Muscle layer of duodenum (tissue), 2 donors: ENCODE measurements around the gene DAB1.

Experiments used
- H3K27ac ChIP-seq: one replicate; pipeline ENCODE4 v1.7.0; 2013; ENCODE audit warnings: mild to moderate bottlenecking, low read length
- H3K27me3 ChIP-seq: one replicate; pipeline ENCODE4 v1.7.0; 2013; ENCODE audit warnings: low read depth, mild to moderate bottlenecking, control low read depth, low read length
- H3K36me3 ChIP-seq, 2 donors: one replicate each; pipeline ENCODE4 v1.7.0; 2013; ENCODE audit warnings: low read length in 2 of 2, control low read depth in 1 of 2, mild to moderate bottlenecking in 1 of 2; ENCODE audit not compliant: insufficient read depth in 2 of 2, control insufficient read depth in 1 of 2
- H3K4me1 ChIP-seq, 2 donors: one replicate each; pipeline ENCODE4 v1.7.0; 2013; ENCODE audit warnings: low read length in 2 of 2, mild to moderate bottlenecking in 2 of 2, control low read depth in 1 of 2, moderate library complexity in 1 of 2; ENCODE audit not compliant: insufficient read depth in 2 of 2, control insufficient read depth in 1 of 2
- H3K4me3 ChIP-seq, 2 donors: one replicate each; pipeline ENCODE4 v1.7.0; 2013; ENCODE audit warnings: low read length in 2 of 2, low read depth in 1 of 2, mild to moderate bottlenecking in 1 of 2
- H3K9me3 ChIP-seq, 2 donors: one replicate each; pipeline ENCODE4 v1.7.0; 2013; ENCODE audit warnings: low read length in 2 of 2, control low read depth in 1 of 2, mild to moderate bottlenecking in 1 of 2; ENCODE audit not compliant: control insufficient read depth in 1 of 2
- donor health status: healthy.

Gene DAB1

GRCh38 chr1:57133686-57134085 lies 290.2 kb downstream of the DAB1 start:
- Histone ChIP-seq H3K4me3 (no peak overlapping the region), H3K9me3 (no peaks in the 10 kb centered on the region), H3K4me1 (no peaks in the 10 kb centered on the region), H3K36me3 (no peaks in the 10 kb centered on the region), H3K27ac (no peak overlapping the region), H3K27me3 (no peaks in the 10 kb centered on the region)

- H3K4me1 ChIP-seq, result no peaks in the 10 kb centered on the region
- no peak overlapping the region for H3K27ac ChIP-seq
Measured at GRCh38 chr1:57132993-57133622, 290.8 kb downstream of the DAB1 start.

GRCh38 chr1:57131701-57132394 lies 292.0 kb downstream of the DAB1 start:
- Histone ChIP-seq H3K4me3 (no peak overlapping the region), H3K27ac (no peak overlapping the region), H3K4me1 (no peaks in the 10 kb centered on the region), H3K27me3 (no peaks in the 10 kb centered on the region), H3K9me3 (no peaks in the 10 kb centered on the region), H3K36me3 (no peaks in the 10 kb centered on the region)

More at GRCh38 chr1:57132993-57133622, 290.8 kb downstream of the DAB1 start:
- H3K36me3 ChIP-seq, result no peaks in the 10 kb centered on the region
- no peak overlapping the region for H3K4me3 ChIP-seq
- no peaks in the 10 kb centered on the region for H3K27me3 ChIP-seq
- no peaks in the 10 kb centered on the region for H3K9me3 ChIP-seq

- Histone ChIP-seq H3K4me3 (no peak overlapping the region), H3K27ac (no peak overlapping the region), H3K4me1 (no peaks in the 10 kb centered on the region)
Measured at GRCh38 chr1:57131257-57131656, 292.6 kb downstream of the DAB1 start.

GRCh38 chr1:57129865-57130264 lies 294.0 kb downstream of the DAB1 start:
- Histone ChIP-seq H3K9me3 (no peaks in the 10 kb centered on the region), H3K27me3 (no peaks in the 10 kb centered on the region), H3K4me3 (no peak overlapping the region), H3K27ac (no peak overlapping the region), H3K36me3 (no peaks in the 10 kb centered on the region), H3K4me1 (no peaks in the 10 kb centered on the region)

More at GRCh38 chr1:57131257-57131656, 292.6 kb downstream of the DAB1 start:
- no peaks in the 10 kb centered on the region for H3K9me3 ChIP-seq
- H3K27me3 ChIP-seq, result no peaks in the 10 kb centered on the region
- no peaks in the 10 kb centered on the region for H3K36me3 ChIP-seq

GRCh38 chr1:57127976-57128375 lies 295.9 kb downstream of the DAB1 start:
- Histone ChIP-seq H3K27me3 (no peaks in the 10 kb centered on the region), H3K4me1 (no peaks in the 10 kb centered on the region), H3K4me3 (no peak overlapping the region), H3K27ac (no peak overlapping the region), H3K36me3 (no peaks in the 10 kb centered on the region), H3K9me3 (no peaks in the 10 kb centered on the region)

- H3K36me3 ChIP-seq, result no peaks in the 10 kb centered on the region
- no peaks in the 10 kb centered on the region for H3K4me1 ChIP-seq
- no peak overlapping the region for H3K27ac ChIP-seq
- no peaks in the 10 kb centered on the region for H3K9me3 ChIP-seq
- H3K4me3 ChIP-seq, result no peak overlapping the region
- H3K27me3 ChIP-seq, result no peaks in the 10 kb centered on the region
Measured at GRCh38 chr1:57124768-57125446, 299.0 kb downstream of the DAB1 start.

GRCh38 chr1:57124170-57124569 lies 299.7 kb downstream of the DAB1 start:
- H3K27me3 ChIP-seq, result no peaks in the 10 kb centered on the region
- no peak overlapping the region for H3K27ac ChIP-seq
- no peak overlapping the region for H3K4me3 ChIP-seq
- no peaks in the 10 kb centered on the region for H3K36me3 ChIP-seq
- no peaks in the 10 kb centered on the region for H3K9me3 ChIP-seq
- H3K4me1 ChIP-seq, result no peaks in the 10 kb centered on the region

GRCh38 chr1:57122031-57122430 lies 301.8 kb downstream of the DAB1 start:
- Histone ChIP-seq H3K27me3 (no peaks in the 10 kb centered on the region), H3K27ac (no peak overlapping the region), H3K4me1 (no peaks in the 10 kb centered on the region), H3K36me3 (no peaks in the 10 kb centered on the region), H3K9me3 (no peaks in the 10 kb centered on the region), H3K4me3 (no peak overlapping the region)

GRCh38 chr1:57118948-57119603 lies 304.8 kb downstream of the DAB1 start:
- H3K27ac ChIP-seq, result no peak overlapping the region

GRCh38 chr1:57117753-57118152 lies 306.1 kb downstream of the DAB1 start:
- H3K4me1 ChIP-seq, result no peaks in the 10 kb centered on the region
- H3K4me3 ChIP-seq, result no peak overlapping the region
- H3K9me3 ChIP-seq, result no peaks in the 10 kb centered on the region
- no peaks in the 10 kb centered on the region for H3K36me3 ChIP-seq
- no peak overlapping the region for H3K27ac ChIP-seq
- no peaks in the 10 kb centered on the region for H3K27me3 ChIP-seq

More at GRCh38 chr1:57118948-57119603, 304.8 kb downstream of the DAB1 start:
- Histone ChIP-seq H3K36me3 (no peaks in the 10 kb centered on the region), H3K27me3 (no peaks in the 10 kb centered on the region), H3K9me3 (no peaks in the 10 kb centered on the region), H3K4me3 (no peak overlapping the region), H3K4me1 (no peaks in the 10 kb centered on the region)
